Osteoblast (primary cell): ENCODE data around the gene CPT1C. TPM values are rescaled to one million over a fixed set of nuclear protein-coding genes. Genes with fewer than 3 reads are reported as not detected.

Source experiments
- DNase-seq: peaks from one replicate; pipeline ENCODE4 v3.0.0; 2011; ENCODE audit warnings: low spot score, mixed read lengths; ENCODE audit not compliant: insufficient read length; ENCODE audit errors: missing footprints
- H2AFZ ChIP-seq: 2 replicates; pipeline ENCODE4 v1.6.0; 2011; ENCODE audit warnings: mild to moderate bottlenecking, low read length
- H3K27ac ChIP-seq: 2 replicates; pipeline ENCODE4 v1.5.1; 2011; ENCODE audit warnings: mild to moderate bottlenecking, low read depth, low read length, moderate library complexity
- H3K27me3 ChIP-seq: 2 replicates; pipeline ENCODE4 v1.6.0; 2012; ENCODE audit warnings: mild to moderate bottlenecking, control low read depth, inconsistent platforms, low read length, moderate library complexity; ENCODE audit not compliant: insufficient read depth
- H3K36me3 ChIP-seq: 2 replicates; pipeline ENCODE4 v1.5.1; 2011; ENCODE audit warnings: mild to moderate bottlenecking, low read length, control low read depth, moderate library complexity; ENCODE audit not compliant: insufficient read depth
- H3K4me1 ChIP-seq: 2 replicates; pipeline ENCODE4 v1.5.1; 2011; ENCODE audit warnings: mild to moderate bottlenecking, low read length, control low read depth, moderate library complexity; ENCODE audit not compliant: insufficient read depth
- H3K4me2 ChIP-seq: 2 replicates; pipeline ENCODE4 v1.6.0; 2011; ENCODE audit warnings: mild to moderate bottlenecking, low read length; ENCODE audit not compliant: insufficient read depth
- H3K4me3 ChIP-seq: fragments of 200-600 bp; sonication (generic); 3 replicates; pipeline ENCODE4 v1.5.1; 2012; ENCODE audit warnings: mild to moderate bottlenecking, low read length, inconsistent platforms; ENCODE audit not compliant: insufficient read depth
- H3K79me2 ChIP-seq: 2 replicates; pipeline ENCODE4 v1.6.0; 2012; ENCODE audit warnings: mild to moderate bottlenecking, low read length, control low read depth, inconsistent platforms; ENCODE audit not compliant: insufficient read depth
- H3K9me3 ChIP-seq: 2 replicates; pipeline ENCODE4 v1.5.1; 2011; ENCODE audit warnings: low read depth, low read length, control low read depth
- H4K20me1 ChIP-seq: 2 replicates; pipeline ENCODE4 v1.6.0; 2012; ENCODE audit warnings: mild to moderate bottlenecking, low read length, control low read depth; ENCODE audit not compliant: insufficient read depth
- CTCF ChIP-seq: IDR thresholded peaks from 2 replicates; pipeline ENCODE4 v1.5.1; 2011; ENCODE audit warnings: mild to moderate bottlenecking, low read depth, low read length, moderate library complexity; ENCODE audit errors: extremely low read depth
- total RNA-seq: library from RNA; depleted of rRNA; stranded (reverse); fragments of >200 nt; gene quantifications from 2 replicates; pipeline ENCODE4 v1.2.3, GENCODE V29; 2012

Gene CPT1C
- total RNA-seq, 1 donor, result 17.0 TPM

GRCh38 chr19:49651820-49652550, 38.9 kb upstream of the CPT1C start:
- no peak for DNase-seq
- Histone ChIP-seq H3K79me2 (peaks cover 44% of the 10 kb centered on the region), H3K4me1 (no peaks in the 10 kb centered on the region), H4K20me1 (peaks cover 26% of the 10 kb centered on the region), H3K4me3 (no peak overlapping the region), H3K36me3 (peaks cover 61% of the 10 kb centered on the region), H3K9me3 (no peaks in the 10 kb centered on the region), H2AFZ (no peak overlapping the region), H3K27me3 (no peaks in the 10 kb centered on the region), H3K27ac (no peak overlapping the region), H3K4me2 (no peak overlapping the region)
- TF ChIP-seq CTCF, result no peak

GRCh38 chr19:49652551-49653465, 38.1 kb upstream of the CPT1C start:
- H3K4me2 ChIP-seq, result no peak overlapping the region
- H3K4me1 ChIP-seq, result no peaks in the 10 kb centered on the region
- no peak for TF ChIP-seq CTCF
- no peaks in the 10 kb centered on the region for H3K27me3 ChIP-seq
- H3K27ac ChIP-seq, result no peak overlapping the region
- H2AFZ ChIP-seq, result no peak overlapping the region
- H4K20me1 ChIP-seq, result peaks cover 19% of the 10 kb centered on the region
- peaks cover 60% of the 10 kb centered on the region for H3K36me3 ChIP-seq
- peaks cover 35% of the 10 kb centered on the region for H3K79me2 ChIP-seq
- no peak for DNase-seq
- no peaks in the 10 kb centered on the region for H3K9me3 ChIP-seq
- H3K4me3 ChIP-seq, result no peak overlapping the region

- TF ChIP-seq CTCF, result no peak
- Histone ChIP-seq H2AFZ (no peak overlapping the region), H4K20me1 (peaks cover 19% of the 10 kb centered on the region), H3K36me3 (peaks cover 58% of the 10 kb centered on the region), H3K9me3 (no peaks in the 10 kb centered on the region), H3K79me2 (peaks cover 32% of the 10 kb centered on the region), H3K4me1 (no peaks in the 10 kb centered on the region), H3K4me3 (no peak overlapping the region), H3K27ac (no peak overlapping the region), H3K27me3 (no peaks in the 10 kb centered on the region), H3K4me2 (no peak overlapping the region)
- no peak for DNase-seq
Measured at GRCh38 chr19:49653466-49653806, 37.5 kb upstream of the CPT1C start.

GRCh38 chr19:49654581-49654980, 36.3 kb upstream of the CPT1C start:
- TF ChIP-seq CTCF, result no peak
- no peak for DNase-seq
- Histone ChIP-seq H3K4me2 (no peak overlapping the region), H3K79me2 (peaks cover 27% of the 10 kb centered on the region), H2AFZ (no peak overlapping the region), H3K27me3 (no peaks in the 10 kb centered on the region), H3K4me3 (no peak overlapping the region), H3K36me3 (peaks cover 65% of the 10 kb centered on the region), H3K9me3 (no peaks in the 10 kb centered on the region), H3K27ac (no peak overlapping the region), H4K20me1 (peaks cover 23% of the 10 kb centered on the region), H3K4me1 (no peaks in the 10 kb centered on the region)
